Measurements from ENCODE around the gene RNF144A. TPM values are rescaled to one million over a fixed set of nuclear protein-coding genes. Genes with fewer than 3 reads are reported as not detected.
"Not testable (repeated sequence)": the region's sequence is repeated elsewhere in the genome, so short reads cannot be mapped to it uniquely, and the experiment has no call there.

RNF144A gene, protein sequence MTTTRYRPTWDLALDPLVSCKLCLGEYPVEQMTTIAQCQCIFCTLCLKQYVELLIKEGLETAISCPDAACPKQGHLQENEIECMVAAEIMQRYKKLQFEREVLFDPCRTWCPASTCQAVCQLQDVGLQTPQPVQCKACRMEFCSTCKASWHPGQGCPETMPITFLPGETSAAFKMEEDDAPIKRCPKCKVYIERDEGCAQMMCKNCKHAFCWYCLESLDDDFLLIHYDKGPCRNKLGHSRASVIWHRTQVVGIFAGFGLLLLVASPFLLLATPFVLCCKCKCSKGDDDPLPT
- total RNA-seq: 5.5 TPM

DNA sequence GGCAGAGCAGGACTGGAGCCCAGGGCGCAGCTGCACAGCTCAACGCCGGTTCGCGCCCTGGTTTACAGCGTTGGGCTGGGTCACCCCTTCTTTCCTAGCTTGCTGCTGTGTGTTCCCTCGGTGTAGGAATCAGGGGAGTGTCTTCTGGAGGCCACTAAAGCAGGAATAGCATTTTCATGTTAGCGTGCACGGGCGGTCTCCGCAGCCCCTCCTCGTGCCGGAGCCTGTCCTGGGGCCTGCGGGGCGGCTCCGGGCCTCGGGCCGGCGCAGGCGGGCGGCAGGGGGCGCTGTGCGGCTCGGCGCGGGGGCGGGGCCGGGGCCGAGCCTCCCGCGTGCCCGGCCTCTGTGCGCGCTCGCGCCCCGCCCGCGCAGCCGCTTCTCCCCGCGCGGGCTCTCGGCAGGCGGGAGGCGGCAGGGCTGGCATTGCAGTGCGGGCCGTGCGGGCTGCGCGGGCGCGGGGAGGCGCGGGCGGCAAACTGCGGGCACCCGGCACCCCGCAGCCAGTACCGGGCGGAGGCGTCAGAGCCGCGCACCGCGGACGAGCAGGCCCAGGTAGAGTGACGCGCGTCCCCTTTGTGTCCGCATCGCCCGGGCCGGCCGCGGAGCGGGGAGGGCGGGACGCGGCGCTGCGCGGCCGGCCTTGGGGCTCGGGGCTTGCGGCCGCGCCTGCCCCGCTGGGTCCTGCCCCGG lies at the start of gene RNF144A:
Gene RNF144A, plus strand, starts transcription at position 342 of the 690 bp plus-strand sequence. CDS start 79,515 bp downstream, outside the sequence.
- peak; percentile 85 for ATAC-seq

- ATAC-seq: no peak
Observed at GRCh38 chr2:6872394-6872793, 44.8 kb upstream of the RNF144A start.

DNA sequence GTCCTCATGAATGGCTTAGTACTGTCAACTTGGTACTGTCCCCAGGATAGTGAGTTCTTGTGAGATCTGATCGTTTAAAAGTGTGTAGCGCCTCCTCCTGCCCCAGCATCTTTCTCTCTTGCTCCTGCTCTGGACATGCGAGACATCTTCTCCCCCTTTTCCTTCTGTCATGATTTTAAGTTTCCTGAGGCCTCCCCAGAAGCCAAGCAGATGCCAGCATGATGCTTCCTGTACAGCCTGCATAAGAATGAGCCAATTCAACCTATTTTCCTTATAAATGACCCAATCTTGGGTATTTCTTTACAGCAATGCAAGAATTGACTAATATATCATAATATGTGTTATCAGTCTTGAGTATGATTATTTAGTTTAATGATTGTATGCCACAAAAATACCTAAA lies 43.2 kb upstream of the RNF144A start:
- no peak for ATAC-seq

DNA sequence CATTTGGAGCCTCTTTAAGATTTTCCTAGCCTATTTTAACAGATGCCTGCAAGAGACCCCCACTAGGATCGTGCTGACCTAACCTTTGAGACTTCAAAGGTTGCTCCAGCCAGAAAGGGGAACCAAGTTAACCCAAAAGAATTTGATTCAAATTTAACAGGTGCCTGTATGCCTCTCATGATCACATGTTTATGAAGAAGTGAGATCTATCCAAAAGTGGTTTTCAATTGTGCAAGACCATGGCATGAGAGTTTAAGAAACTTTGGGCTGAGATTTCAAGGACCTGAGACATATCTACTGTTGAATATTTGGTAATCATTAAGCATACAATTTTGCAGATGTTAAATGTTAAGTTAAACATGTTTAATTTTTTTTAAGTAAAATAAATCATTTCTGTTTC lies 40.9 kb upstream of the RNF144A start:
- ATAC-seq: no peak

- ATAC-seq: peak; percentile 96
Observed at GRCh38 chr2:6877402-6878304, 39.6 kb upstream of the RNF144A start, which contains the start of gene RSAD2. TSS of gene RSAD2 (plus strand) at chr2:6877777. CDS start at chr2:6877801, 24 bp downstream.

GRCh38 chr2:6878549-6878948 lies 38.7 kb upstream of the RNF144A start:
- no peak for ATAC-seq

DNA sequence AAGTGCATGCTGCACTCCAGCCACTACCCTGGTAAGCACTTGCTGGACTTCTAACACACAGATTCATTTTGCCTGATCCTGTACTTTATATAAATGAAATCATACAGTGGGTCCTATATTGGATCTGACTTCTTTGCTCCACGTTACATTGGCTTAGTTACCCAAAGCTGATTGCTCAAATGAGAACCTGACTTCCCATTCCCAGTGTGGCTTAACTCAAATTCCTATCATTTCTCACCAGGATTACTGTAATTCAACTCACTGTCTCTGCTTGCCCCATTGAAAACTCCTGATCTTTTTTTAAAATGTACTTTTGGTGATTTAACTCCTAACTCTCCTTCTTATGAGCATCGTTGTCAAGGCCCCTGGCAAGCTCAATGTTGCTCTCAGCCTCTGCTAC lies 38.2 kb upstream of the RNF144A start:
- ATAC-seq: no peak

DNA sequence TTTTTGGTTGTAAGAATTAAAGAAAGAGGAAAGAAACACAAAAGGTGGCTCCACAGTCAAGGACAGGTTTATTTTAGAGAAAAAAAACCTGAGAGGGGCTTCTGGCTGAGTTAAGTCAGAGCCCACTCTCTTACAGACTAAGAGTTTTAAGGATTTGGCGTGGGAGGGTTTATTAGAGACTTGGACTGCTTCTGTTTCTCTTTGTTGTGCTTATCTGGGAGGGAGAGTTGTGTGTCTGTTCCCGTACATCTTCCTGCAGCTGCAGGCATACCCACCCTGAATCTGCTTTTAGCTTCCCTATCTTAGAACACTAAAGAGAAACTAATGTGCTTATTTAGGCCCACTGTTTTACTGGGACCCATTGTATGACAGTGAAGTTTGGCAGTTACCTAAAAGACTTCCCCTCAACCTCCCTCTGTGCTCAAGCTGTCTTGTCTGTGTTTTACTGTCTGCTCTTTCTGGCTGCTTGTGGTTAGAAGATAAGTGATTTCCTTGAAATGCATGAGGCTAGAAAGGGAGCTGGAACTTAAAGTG lies 36.9 kb upstream of the RNF144A start:
- ATAC-seq: no peak

DNA sequence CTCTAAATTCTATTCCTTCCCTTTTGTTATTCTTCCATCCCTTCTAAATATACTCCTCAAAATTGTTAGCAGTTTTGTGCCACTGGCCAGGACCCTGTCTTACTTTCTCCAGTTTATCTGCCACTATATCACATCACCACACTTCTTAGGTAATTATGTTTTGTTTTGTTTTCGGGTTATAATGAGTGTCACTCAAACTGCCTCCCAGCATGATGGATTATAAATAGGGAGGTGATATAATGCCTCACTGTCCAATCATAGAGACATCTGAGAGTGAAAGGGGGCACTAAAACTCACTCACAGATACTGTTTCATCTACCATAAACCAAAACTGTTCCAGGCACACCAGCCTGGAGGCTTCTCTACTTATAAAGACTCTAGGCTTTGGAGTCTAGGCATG lies 36.2 kb upstream of the RNF144A start:
- ATAC-seq: no peak

- ATAC-seq: no peak
Observed at GRCh38 chr2:6881516-6881915, 35.7 kb upstream of the RNF144A start.

- no peak for ATAC-seq
Observed at GRCh38 chr2:6883448-6884122, 33.6 kb upstream of the RNF144A start.

DNA sequence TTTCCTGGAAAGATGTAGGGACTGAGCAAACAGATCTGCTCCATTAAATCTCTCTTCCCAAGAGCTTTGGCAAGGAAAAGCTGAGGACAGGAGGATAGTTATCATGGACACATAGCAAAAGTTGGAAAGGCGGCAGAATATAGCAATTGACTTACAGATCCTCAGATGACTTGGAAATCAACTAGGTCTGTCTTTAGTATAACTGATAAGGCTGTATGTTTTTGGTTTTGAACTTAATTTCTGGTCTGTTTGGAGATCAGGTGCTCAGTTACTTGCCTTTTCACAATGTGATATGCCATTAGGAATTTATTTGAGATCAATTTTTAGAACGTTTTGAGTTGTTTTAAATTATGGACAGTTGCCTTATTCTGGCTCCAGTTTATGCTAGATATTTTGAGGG lies 31.7 kb upstream of the RNF144A start:
- ATAC-seq: no peak

DNA sequence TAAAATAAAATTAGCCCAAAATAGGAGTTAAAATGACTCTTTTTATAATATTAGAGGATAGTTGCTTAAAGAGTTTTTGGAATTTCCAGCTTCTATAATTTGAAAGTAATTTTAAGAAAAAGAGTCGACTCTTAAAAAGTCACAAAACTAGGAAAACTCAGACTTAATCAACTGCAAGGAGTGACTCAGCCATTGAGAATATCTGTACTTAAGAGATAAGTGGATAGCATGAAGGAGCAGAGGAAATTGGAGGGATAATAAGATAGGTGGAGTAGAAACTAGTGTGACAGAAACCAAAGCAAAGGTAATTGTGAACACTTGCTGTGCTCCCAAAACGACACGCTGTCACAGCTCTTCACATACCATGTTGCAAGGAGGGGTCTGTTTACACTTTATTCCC lies 31.2 kb upstream of the RNF144A start:
- ATAC-seq: no peak

GRCh38 chr2:6887751-6888192 lies 29.4 kb upstream of the RNF144A start:
- ATAC-seq: no peak

GRCh38 chr2:6888724-6889123 lies 28.5 kb upstream of the RNF144A start:
- ATAC-seq: no peak

GRCh38 chr2:6893876-6894482 lies 23.2 kb upstream of the RNF144A start:
- ATAC-seq: no peak

DNA sequence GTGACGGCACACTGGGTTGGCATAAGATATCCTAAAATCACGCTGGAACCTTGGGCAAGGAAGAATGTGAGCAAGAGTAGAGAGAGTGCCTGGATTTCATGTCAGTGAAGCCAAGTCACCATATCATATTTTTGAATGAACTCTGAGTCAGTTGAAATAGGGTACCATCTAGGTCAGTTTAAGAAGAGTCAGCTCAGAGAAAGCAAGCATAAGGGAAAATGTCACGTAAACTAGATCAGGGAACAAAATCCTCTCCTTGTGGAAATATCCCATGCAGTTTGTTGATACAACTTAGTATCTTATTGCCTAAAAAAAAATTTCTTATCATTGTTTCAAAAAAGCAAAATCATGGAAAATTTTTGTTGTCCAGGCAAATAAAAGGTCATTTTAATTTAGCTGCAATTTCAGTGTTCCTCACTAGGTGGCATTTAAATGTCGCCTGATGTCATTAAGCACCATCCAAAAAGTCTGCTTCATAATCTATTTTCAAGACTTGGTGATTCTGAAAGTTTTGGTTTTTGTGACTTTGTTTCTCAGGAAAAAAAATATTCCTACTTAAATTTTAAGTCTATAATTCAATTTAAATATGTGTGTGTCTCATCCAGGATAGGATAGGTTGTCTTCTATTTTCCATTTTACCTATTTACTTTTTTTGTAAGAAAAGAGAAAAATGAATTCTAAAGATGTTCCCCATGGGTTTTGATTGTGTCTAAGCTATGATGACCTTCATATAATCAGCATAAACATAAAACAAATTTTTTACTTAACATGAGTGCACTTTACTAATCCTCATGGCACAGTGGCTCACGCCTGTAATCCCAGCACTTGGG lies 20.1 kb upstream of the RNF144A start:
- no peak for ATAC-seq

- not testable (repeated sequence) for ATAC-seq
Observed at GRCh38 chr2:6902581-6902980, 14.6 kb upstream of the RNF144A start.

- ATAC-seq: no peak
Observed at GRCh38 chr2:6905668-6906067, 11.5 kb upstream of the RNF144A start.

GRCh38 chr2:6906165-6906741 lies 11.0 kb upstream of the RNF144A start:
- no peak for ATAC-seq

All from esophagus mucosa (tissue), 1 donor.